Measurements from ENCODE around the gene PLA2G4A.

GRCh38 chr1:187018291-187018690 lies 189.5 kb downstream of the PLA2G4A start:
- no peak for TF ChIP-seq POLR2A (IDR thresholded peaks at IDR 0.05; ENCODE audit: low read depth, low read length)
- TF ChIP-seq, protein P1, sequence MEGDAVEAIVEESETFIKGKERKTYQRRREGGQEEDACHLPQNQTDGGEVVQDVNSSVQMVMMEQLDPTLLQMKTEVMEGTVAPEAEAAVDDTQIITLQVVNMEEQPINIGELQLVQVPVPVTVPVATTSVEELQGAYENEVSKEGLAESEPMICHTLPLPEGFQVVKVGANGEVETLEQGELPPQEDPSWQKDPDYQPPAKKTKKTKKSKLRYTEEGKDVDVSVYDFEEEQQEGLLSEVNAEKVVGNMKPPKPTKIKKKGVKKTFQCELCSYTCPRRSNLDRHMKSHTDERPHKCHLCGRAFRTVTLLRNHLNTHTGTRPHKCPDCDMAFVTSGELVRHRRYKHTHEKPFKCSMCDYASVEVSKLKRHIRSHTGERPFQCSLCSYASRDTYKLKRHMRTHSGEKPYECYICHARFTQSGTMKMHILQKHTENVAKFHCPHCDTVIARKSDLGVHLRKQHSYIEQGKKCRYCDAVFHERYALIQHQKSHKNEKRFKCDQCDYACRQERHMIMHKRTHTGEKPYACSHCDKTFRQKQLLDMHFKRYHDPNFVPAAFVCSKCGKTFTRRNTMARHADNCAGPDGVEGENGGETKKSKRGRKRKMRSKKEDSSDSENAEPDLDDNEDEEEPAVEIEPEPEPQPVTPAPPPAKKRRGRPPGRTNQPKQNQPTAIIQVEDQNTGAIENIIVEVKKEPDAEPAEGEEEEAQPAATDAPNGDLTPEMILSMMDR (IDR thresholded peaks at IDR 0.05; ENCODE audit: extremely low read depth in 1 of 2, insufficient read depth in 1 of 2, low read depth in 1 of 2, low read length in 2 of 2), result no peak
- no peak for TF ChIP-seq POLR2AphosphoS5 (IDR thresholded peaks at IDR 0.05; ENCODE audit: insufficient read depth, low read depth, low read length)
- TF ChIP-seq, protein P2, sequence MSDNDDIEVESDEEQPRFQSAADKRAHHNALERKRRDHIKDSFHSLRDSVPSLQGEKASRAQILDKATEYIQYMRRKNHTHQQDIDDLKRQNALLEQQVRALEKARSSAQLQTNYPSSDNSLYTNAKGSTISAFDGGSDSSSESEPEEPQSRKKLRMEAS (IDR thresholded peaks at IDR 0.05; ENCODE audit: insufficient read depth, insufficient read length), result no peak
- TF ChIP-seq EZH2 (IDR thresholded peaks at IDR 0.05; ENCODE audit: borderline replicate concordance, low read depth, low read length, severe bottlenecking), result no peak
- TF ChIP-seq FOS (IDR thresholded peaks at IDR 0.05; ENCODE audit: borderline replicate concordance, insufficient read depth, low read length), result no peak
- no peak for TF ChIP-seq JUN (IDR thresholded peaks at IDR 0.05; ENCODE audit: borderline replicate concordance, insufficient read depth, insufficient read length, low read depth)
- no peak for TF ChIP-seq MYC (IDR thresholded peaks at IDR 0.05; ENCODE audit: low read depth, low read length)
